HepG2 (cell line): Measurements from ENCODE around the gene SYPL2.

Experiments used
- NONO ChIP-seq, 2 experiments: fragments of 450-650 bp in 1 of 2; sonication (generic) in 1 of 2; formaldehyde crosslinking in 1 of 2; IDR thresholded peaks in 1 of 2; conservative IDR thresholded peaks in 1 of 2; 2 replicates each; pipeline versions ENCODE4 v1.6.1 to v1.8.0; 2017 to 2022; ENCODE audit warnings: mild to moderate bottlenecking in 1 of 2, missing genetic modification reagents in 1 of 2, moderate library complexity in 1 of 2
- SKI ChIP-seq: fragments of 450-650 bp; IDR thresholded peaks from one replicate; pipeline ENCODE4 v1.6.1; 2018; ENCODE audit warnings: mild to moderate bottlenecking; ENCODE audit not compliant: partially characterized antibody
- TF ChIP-seq, protein P1 (sequence below): sonication (generic); formaldehyde crosslinking; IDR thresholded peaks from 2 replicates; pipeline ENCODE4 v1.5.0; 2020; ENCODE audit warnings: mild to moderate bottlenecking, missing genetic modification reagents, moderate library complexity
- TF ChIP-seq, protein P2 (sequence below), 2 experiments: IDR thresholded peaks; 2 replicates each; pipeline ENCODE4 v1.6.1; 2011 to 2012; ENCODE audit warnings: low read length in 2 of 2, borderline replicate concordance in 1 of 2, low read depth in 1 of 2, mild to moderate bottlenecking in 1 of 2, moderate library complexity in 1 of 2
- TF ChIP-seq, protein P3 (sequence below): sonication (generic); formaldehyde crosslinking; IDR thresholded peaks from 2 replicates; pipeline ENCODE4 v1.9.0; 2022; ENCODE audit warnings: low read depth, missing genetic modification reagents

DNA sequence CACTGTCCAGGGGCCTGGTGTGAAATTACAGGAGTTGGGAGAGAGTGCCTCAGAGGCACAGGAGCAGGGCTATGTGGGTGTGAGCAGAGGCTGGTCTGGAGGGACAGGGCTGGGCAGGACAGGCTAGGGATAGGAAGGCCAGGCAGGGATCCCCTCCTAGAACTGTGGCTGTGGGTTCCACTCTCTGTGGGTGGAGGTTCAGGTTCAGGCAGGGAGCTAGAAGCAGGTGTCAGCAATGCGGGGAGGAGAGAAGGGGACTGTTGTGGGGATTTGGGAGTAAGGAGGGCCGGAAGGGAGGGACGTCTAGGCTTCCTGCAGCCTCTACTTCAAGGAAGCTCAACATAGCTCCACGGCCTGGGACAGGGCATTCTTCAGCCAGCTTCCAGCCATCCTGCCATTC, 65.0 kb downstream of the SYPL2 start:
- TF ChIP-seq, protein P1, sequence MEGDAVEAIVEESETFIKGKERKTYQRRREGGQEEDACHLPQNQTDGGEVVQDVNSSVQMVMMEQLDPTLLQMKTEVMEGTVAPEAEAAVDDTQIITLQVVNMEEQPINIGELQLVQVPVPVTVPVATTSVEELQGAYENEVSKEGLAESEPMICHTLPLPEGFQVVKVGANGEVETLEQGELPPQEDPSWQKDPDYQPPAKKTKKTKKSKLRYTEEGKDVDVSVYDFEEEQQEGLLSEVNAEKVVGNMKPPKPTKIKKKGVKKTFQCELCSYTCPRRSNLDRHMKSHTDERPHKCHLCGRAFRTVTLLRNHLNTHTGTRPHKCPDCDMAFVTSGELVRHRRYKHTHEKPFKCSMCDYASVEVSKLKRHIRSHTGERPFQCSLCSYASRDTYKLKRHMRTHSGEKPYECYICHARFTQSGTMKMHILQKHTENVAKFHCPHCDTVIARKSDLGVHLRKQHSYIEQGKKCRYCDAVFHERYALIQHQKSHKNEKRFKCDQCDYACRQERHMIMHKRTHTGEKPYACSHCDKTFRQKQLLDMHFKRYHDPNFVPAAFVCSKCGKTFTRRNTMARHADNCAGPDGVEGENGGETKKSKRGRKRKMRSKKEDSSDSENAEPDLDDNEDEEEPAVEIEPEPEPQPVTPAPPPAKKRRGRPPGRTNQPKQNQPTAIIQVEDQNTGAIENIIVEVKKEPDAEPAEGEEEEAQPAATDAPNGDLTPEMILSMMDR (CRISPR knock-in tag), result no peak
- TF ChIP-seq, protein P2, sequence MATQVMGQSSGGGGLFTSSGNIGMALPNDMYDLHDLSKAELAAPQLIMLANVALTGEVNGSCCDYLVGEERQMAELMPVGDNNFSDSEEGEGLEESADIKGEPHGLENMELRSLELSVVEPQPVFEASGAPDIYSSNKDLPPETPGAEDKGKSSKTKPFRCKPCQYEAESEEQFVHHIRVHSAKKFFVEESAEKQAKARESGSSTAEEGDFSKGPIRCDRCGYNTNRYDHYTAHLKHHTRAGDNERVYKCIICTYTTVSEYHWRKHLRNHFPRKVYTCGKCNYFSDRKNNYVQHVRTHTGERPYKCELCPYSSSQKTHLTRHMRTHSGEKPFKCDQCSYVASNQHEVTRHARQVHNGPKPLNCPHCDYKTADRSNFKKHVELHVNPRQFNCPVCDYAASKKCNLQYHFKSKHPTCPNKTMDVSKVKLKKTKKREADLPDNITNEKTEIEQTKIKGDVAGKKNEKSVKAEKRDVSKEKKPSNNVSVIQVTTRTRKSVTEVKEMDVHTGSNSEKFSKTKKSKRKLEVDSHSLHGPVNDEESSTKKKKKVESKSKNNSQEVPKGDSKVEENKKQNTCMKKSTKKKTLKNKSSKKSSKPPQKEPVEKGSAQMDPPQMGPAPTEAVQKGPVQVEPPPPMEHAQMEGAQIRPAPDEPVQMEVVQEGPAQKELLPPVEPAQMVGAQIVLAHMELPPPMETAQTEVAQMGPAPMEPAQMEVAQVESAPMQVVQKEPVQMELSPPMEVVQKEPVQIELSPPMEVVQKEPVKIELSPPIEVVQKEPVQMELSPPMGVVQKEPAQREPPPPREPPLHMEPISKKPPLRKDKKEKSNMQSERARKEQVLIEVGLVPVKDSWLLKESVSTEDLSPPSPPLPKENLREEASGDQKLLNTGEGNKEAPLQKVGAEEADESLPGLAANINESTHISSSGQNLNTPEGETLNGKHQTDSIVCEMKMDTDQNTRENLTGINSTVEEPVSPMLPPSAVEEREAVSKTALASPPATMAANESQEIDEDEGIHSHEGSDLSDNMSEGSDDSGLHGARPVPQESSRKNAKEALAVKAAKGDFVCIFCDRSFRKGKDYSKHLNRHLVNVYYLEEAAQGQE (IDR thresholded peaks at IDR 0.05; ENCODE audit: borderline replicate concordance in 1 of 2, low read depth in 1 of 2, low read length in 2 of 2), result no peak
- TF ChIP-seq, protein P3, sequence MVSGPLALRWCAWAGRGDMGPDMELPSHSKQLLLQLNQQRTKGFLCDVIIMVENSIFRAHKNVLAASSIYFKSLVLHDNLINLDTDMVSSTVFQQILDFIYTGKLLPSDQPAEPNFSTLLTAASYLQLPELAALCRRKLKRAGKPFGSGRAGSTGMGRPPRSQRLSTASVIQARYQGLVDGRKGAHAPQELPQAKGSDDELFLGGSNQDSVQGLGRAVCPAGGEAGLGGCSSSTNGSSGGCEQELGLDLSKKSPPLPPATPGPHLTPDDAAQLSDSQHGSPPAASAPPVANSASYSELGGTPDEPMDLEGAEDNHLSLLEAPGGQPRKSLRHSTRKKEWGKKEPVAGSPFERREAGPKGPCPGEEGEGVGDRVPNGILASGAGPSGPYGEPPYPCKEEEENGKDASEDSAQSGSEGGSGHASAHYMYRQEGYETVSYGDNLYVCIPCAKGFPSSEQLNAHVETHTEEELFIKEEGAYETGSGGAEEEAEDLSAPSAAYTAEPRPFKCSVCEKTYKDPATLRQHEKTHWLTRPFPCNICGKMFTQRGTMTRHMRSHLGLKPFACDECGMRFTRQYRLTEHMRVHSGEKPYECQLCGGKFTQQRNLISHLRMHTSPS (CRISPR knock-in tag), result no peak
- no peak for TF ChIP-seq SKI
- TF ChIP-seq NONO (IDR thresholded peaks at IDR 0.05), result no peak
- no peak for TF ChIP-seq NONO (CRISPR knock-in tag; conservative IDR thresholded peaks at IDR 0.05)
